Measurements from ENCODE around the gene ZNF367. TPM values are rescaled to one million over a fixed set of nuclear protein-coding genes. Genes with fewer than 3 reads are reported as not detected.
A peak's percentile ranks its signal among the peaks of the same experiment; 100 is the strongest.

ZNF367 gene
- total and polyA plus RNA-seq, 9 of the 15 experiments (the other 6 are each of a cell fraction or from before 2014, with no cell fraction given): 2.7 to 14.4 (median 10.0) TPM

DNA sequence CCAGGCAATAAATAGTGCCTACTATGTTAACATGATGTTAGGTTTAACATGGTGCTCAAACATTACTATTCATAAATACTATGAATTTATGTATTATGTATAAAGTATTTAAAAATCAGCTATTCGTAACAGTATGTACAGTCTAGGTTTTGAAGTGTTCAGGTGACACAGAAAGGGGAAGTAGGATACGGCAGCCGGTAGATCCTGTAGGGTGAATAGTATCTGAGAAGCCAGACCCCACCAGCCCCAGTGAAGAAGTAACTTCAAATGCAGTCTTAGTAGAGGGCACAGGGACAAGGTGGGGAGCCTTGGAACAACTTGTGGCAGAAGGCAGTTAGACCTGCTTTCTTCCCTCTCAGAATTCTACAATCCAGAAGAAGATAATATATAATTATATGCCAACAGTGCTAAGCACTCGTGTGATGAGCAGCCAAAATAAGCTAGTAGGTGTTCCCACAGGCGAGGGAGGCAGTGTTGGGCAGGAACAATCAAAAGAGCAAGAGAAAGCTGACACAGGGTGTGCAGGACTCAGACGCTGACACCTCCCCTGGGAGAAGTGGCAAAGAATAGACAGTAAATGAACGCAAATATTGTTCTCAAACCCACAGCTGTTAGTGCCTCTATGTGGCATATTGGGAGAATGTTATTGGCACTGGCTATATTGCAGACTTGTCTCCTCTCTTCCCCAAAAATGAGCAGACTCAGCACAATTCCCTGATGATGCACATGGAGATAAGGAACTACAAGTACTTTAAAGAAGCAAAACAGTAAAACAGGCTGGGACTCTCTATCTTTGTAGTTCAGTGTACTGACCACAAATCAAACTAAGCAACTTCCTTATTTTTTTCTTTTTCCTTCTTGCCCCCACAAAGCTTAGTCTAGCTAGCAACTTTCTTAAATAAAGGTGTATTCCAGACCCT lies 4.6 kb downstream of the ZNF367 start (continued):
- TF ChIP-seq ELF2 (CRISPR knock-in tag; IDR thresholded peaks at IDR 0.05) (no peak), ZNF133 (CRISPR knock-in tag; IDR thresholded peaks at IDR 0.05) (no peak), LARP7 (IDR thresholded peaks at IDR 0.05) (no peak), YY1 (IDR thresholded peaks at IDR 0.05; ENCODE audit: borderline replicate concordance in 1 of 3, control insufficient read depth in 1 of 3, extremely low read depth in 1 of 3, insufficient read depth in 3 of 3, insufficient read length in 1 of 3, insufficient replicate concordance in 2 of 3, low read depth in 1 of 3, low read length in 2 of 3) (no peak), RBM22 (IDR thresholded peaks at IDR 0.05; ENCODE audit: low read depth, low read length, poor library complexity, severe bottlenecking) (no peak), SMAD4 (CRISPR knock-in tag; conservative IDR thresholded peaks at IDR 0.05) (no peak), IRF2 (CRISPR knock-in tag; IDR thresholded peaks at IDR 0.05) (no peak), SPI1 (IDR thresholded peaks at IDR 0.05; ENCODE audit: borderline replicate concordance, low read depth, low read length) (peak; percentile 80), KDM4B (IDR thresholded peaks at IDR 0.05; ENCODE audit: borderline replicate concordance in 2 of 2, low read depth in 1 of 2) (no peak), ZNF23 (CRISPR knock-in tag; IDR thresholded peaks at IDR 0.05) (no peak), ZNF696 (CRISPR knock-in tag; conservative IDR thresholded peaks at IDR 0.05) (no peak), NR2C1 (IDR thresholded peaks at IDR 0.05) (no peak), NR2C1 (tag; IDR thresholded peaks at IDR 0.05) (no peak), ZKSCAN8 (CRISPR knock-in tag; IDR thresholded peaks at IDR 0.05) (no peak), KLF16 (IDR thresholded peaks at IDR 0.05) (no peak), NFE2 (IDR thresholded peaks at IDR 0.05; ENCODE audit: low read depth) (no peak)
- TF ChIP-seq, protein P1, sequence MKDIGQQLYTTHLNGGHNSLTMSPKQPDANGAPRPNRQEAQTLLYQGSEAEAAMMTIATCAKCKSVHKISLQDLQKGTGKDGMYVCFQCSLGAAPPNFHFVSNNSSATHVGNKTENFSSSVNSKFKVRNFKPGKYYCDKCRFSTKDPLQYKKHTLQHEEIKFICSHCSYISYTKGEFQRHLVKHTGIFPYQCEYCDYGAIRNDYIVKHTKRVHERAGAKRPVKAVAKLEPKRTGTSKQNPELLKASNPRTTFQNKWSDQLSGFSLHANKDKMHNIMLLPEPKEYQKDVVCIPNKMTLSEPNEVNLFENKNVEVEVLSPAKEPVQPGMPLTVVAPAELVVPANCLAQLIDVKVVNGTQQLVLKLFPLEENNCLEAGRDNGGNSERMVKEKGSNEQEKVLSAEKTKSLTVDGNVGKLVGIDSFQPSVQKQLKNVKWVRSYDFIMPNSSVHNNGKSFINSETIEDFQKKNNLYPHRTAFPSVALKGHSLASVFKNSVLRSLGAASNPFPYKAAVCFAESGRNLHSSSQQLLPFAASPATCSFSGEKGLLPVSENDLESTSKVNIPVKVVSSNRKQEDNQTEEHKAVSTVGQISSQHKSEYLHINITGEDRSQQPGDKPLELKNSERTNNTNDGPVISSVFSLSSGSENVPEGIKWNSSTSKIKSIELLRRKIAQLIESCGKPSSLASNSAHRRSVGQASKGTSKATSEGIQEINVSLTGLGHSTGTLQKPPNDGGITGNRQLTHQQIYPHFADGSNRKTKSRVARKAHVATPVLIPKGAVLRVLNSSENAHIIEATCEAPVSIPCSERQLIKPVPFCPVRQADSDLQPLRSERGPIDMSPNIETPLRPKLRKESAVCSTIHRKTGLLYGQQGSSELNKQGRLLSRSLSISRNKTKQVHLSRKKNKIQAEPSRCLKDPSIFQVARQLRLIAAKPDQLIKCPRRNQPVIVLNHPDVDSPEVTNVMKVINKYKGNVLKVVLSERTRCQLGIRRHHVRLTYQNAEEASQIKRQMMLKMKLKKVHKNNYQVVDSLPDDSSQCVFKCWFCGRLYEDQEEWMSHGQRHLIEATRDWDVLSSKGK (CRISPR knock-in tag; IDR thresholded peaks at IDR 0.05): no peak
- TF ChIP-seq, protein P2, sequence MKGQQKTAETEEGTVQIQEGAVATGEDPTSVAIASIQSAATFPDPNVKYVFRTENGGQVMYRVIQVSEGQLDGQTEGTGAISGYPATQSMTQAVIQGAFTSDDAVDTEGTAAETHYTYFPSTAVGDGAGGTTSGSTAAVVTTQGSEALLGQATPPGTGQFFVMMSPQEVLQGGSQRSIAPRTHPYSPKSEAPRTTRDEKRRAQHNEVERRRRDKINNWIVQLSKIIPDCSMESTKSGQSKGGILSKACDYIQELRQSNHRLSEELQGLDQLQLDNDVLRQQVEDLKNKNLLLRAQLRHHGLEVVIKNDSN (CRISPR knock-in tag; IDR thresholded peaks at IDR 0.05): no peak
- TF ChIP-seq, protein P3, sequence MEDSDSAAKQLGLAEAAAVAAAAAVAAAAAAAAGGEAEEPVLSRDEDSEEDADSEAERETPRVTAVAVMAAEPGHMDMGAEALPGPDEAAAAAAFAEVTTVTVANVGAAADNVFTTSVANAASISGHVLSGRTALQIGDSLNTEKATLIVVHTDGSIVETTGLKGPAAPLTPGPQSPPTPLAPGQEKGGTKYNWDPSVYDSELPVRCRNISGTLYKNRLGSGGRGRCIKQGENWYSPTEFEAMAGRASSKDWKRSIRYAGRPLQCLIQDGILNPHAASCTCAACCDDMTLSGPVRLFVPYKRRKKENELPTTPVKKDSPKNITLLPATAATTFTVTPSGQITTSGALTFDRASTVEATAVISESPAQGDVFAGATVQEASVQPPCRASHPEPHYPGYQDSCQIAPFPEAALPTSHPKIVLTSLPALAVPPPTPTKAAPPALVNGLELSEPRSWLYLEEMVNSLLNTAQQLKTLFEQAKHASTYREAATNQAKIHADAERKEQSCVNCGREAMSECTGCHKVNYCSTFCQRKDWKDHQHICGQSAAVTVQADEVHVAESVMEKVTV (CRISPR knock-in tag; IDR thresholded peaks at IDR 0.05): no peak
- TF ChIP-seq, protein P4, sequence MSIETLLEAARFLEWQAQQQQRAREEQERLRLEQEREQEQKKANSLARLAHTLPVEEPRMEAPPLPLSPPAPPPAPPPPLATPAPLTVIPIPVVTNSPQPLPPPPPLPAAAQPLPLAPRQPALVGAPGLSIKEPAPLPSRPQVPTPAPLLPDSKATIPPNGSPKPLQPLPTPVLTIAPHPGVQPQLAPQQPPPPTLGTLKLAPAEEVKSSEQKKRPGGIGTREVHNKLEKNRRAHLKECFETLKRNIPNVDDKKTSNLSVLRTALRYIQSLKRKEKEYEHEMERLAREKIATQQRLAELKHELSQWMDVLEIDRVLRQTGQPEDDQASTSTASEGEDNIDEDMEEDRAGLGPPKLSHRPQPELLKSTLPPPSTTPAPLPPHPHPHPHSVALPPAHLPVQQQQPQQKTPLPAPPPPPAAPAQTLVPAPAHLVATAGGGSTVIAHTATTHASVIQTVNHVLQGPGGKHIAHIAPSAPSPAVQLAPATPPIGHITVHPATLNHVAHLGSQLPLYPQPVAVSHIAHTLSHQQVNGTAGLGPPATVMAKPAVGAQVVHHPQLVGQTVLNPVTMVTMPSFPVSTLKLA (conservative IDR thresholded peaks at IDR 0.05): peak; percentile 56 to 80

Data from K562 (cell line).